ENCODE results near the gene ARMC2.

DNA sequence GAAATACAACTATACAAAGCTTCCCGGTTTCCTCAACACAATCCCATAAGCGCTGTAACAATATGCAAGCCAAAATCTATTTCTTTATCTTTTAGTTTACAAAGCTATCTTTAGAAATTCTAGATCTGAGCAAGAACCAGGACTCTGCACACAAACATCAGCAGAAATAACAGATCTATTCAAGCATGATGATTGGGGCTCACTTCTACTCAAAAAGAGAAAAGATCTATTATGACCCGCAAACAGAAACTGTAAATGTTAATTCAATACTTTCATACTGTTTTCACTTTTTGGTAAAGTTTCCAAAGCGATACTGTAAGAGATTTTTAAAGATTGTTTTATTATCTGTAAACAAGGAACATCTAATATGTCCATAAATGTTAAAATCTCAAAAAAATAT lies 159.8 kb downstream of the ARMC2 start:
- TF ChIP-seq POLR2A (IDR thresholded peaks at IDR 0.05) = no peak
- TF ChIP-seq, protein P1, sequence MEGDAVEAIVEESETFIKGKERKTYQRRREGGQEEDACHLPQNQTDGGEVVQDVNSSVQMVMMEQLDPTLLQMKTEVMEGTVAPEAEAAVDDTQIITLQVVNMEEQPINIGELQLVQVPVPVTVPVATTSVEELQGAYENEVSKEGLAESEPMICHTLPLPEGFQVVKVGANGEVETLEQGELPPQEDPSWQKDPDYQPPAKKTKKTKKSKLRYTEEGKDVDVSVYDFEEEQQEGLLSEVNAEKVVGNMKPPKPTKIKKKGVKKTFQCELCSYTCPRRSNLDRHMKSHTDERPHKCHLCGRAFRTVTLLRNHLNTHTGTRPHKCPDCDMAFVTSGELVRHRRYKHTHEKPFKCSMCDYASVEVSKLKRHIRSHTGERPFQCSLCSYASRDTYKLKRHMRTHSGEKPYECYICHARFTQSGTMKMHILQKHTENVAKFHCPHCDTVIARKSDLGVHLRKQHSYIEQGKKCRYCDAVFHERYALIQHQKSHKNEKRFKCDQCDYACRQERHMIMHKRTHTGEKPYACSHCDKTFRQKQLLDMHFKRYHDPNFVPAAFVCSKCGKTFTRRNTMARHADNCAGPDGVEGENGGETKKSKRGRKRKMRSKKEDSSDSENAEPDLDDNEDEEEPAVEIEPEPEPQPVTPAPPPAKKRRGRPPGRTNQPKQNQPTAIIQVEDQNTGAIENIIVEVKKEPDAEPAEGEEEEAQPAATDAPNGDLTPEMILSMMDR (IDR thresholded peaks at IDR 0.05) = no peak
